H9 (cell line): ENCODE measurements around the gene VAV2. TPM values are rescaled to one million over a fixed set of nuclear protein-coding genes. Genes with fewer than 3 reads are reported as not detected.

Experiments
- DNase-seq: peaks from one replicate; pipeline ENCODE4 v3.0.0-alpha.2; 2017
- H2AFZ ChIP-seq: one replicate; pipeline ENCODE4 v1.6.1; 2013; ENCODE audit warnings: mild to moderate bottlenecking, low read length, control low read depth, moderate library complexity
- H2AK5ac ChIP-seq: 2 replicates; pipeline ENCODE4 v1.6.1; 2013; ENCODE audit warnings: low read length, control low read depth, mixed read lengths; ENCODE audit not compliant: insufficient read length
- H2BK120ac ChIP-seq: one replicate; pipeline ENCODE4 v1.6.1; 2013; ENCODE audit warnings: low read depth, mild to moderate bottlenecking, low read length, control low read depth, inconsistent platforms; ENCODE audit not compliant: poor library complexity, severe bottlenecking
- H2BK12ac ChIP-seq: 2 replicates; pipeline ENCODE4 v1.6.1; 2013; ENCODE audit warnings: low read length, control low read depth, mixed read lengths, low read depth; ENCODE audit not compliant: insufficient read length
- H2BK15ac ChIP-seq: 2 replicates; pipeline ENCODE4 v1.6.1; 2013; ENCODE audit warnings: low read depth, low read length, control low read depth
- H2BK20ac ChIP-seq: one replicate; pipeline ENCODE4 v1.6.1; 2013; ENCODE audit warnings: low read depth, mild to moderate bottlenecking, low read length, control low read depth, inconsistent platforms; ENCODE audit not compliant: poor library complexity, severe bottlenecking
- H2BK5ac ChIP-seq: 2 replicates; pipeline ENCODE4 v1.6.1; 2013; ENCODE audit warnings: low read length, control low read depth, mixed read lengths; ENCODE audit not compliant: insufficient read length
- H3K14ac ChIP-seq: 2 replicates; pipeline ENCODE4 v1.6.1; 2013; ENCODE audit warnings: low read length, control low read depth; ENCODE audit not compliant: insufficient read depth
- H3K18ac ChIP-seq: 2 replicates; pipeline ENCODE4 v1.6.1; 2013; ENCODE audit warnings: low read depth, mild to moderate bottlenecking, mixed read lengths, low read length, control low read depth; ENCODE audit not compliant: insufficient read length
- H3K23ac ChIP-seq: 2 replicates; pipeline ENCODE4 v1.6.1; 2013; ENCODE audit warnings: low read length, control low read depth, mixed read lengths, low read depth; ENCODE audit not compliant: insufficient read length
- H3K23me2 ChIP-seq: 2 replicates; pipeline ENCODE4 v1.6.1; 2013; ENCODE audit warnings: low read depth, mild to moderate bottlenecking, mixed read lengths, low read length, control low read depth; ENCODE audit not compliant: insufficient read length, poor library complexity, severe bottlenecking
- H3K27ac ChIP-seq: 2 replicates; pipeline ENCODE4 v1.5.1; 2013; ENCODE audit warnings: low read length, control low read depth, mixed read lengths, low read depth; ENCODE audit not compliant: insufficient read length
- H3K27me3 ChIP-seq: 2 replicates; pipeline ENCODE4 v1.6.1; 2013; ENCODE audit warnings: low read length, control low read depth, inconsistent platforms; ENCODE audit not compliant: insufficient read depth
- H3K4ac ChIP-seq: 2 replicates; pipeline ENCODE4 v1.6.1; 2013; ENCODE audit warnings: low read depth, mild to moderate bottlenecking, control low read depth, inconsistent platforms, low read length, moderate library complexity
- H3K4me1 ChIP-seq: 2 replicates; pipeline ENCODE4 v1.6.1; 2013; ENCODE audit warnings: low read length, control low read depth, inconsistent platforms; ENCODE audit not compliant: insufficient read depth
- H3K4me2 ChIP-seq: 2 replicates; pipeline ENCODE4 v1.6.1; 2013; ENCODE audit warnings: low read length, control low read depth, mixed read lengths; ENCODE audit not compliant: insufficient read length, insufficient read depth
- H3K56ac ChIP-seq: 2 replicates; pipeline ENCODE4 v1.6.1; 2013; ENCODE audit warnings: low read depth, mild to moderate bottlenecking, mixed read lengths, low read length, control low read depth; ENCODE audit not compliant: insufficient read length
- H3K79me1 ChIP-seq: 2 replicates; pipeline ENCODE4 v1.6.1; 2013; ENCODE audit warnings: low read depth, mild to moderate bottlenecking, moderate library complexity, low read length, control low read depth, inconsistent platforms; ENCODE audit not compliant: insufficient read depth, poor library complexity, severe bottlenecking
- H3K79me2 ChIP-seq: 2 replicates; pipeline ENCODE4 v1.6.1; 2013; ENCODE audit warnings: low read length, control low read depth, inconsistent platforms; ENCODE audit not compliant: insufficient read depth
- H3K9ac ChIP-seq: 2 replicates; pipeline ENCODE4 v1.6.1; 2013; ENCODE audit warnings: low read length, control low read depth, mixed read lengths; ENCODE audit not compliant: insufficient read length; ENCODE audit errors: extremely low read depth
- H3K9me3 ChIP-seq: one replicate; pipeline ENCODE4 v1.6.1; 2013; ENCODE audit warnings: low read depth, low read length, inconsistent platforms; ENCODE audit not compliant: control insufficient read depth
- H3T11ph ChIP-seq: one replicate; pipeline ENCODE4 v1.6.1; 2013; ENCODE audit warnings: mild to moderate bottlenecking, low read length, control low read depth, inconsistent platforms
- H4K20me1 ChIP-seq: one replicate; pipeline ENCODE4 v1.6.1; 2013; ENCODE audit not compliant: control insufficient read depth, insufficient read length, insufficient read depth
- H4K5ac ChIP-seq: 2 replicates; pipeline ENCODE4 v1.6.1; 2013; ENCODE audit warnings: low read depth, mild to moderate bottlenecking, mixed read lengths, low read length, control low read depth; ENCODE audit not compliant: insufficient read length
- H4K8ac ChIP-seq: replicated peaks from 2 replicates; pipeline ENCODE4 v1.6.1; 2013; ENCODE audit warnings: low read length, control low read depth, mixed read lengths, low read depth; ENCODE audit not compliant: insufficient read length
- H4K91ac ChIP-seq: 2 replicates; pipeline ENCODE4 v1.6.1; 2013; ENCODE audit warnings: low read depth, mild to moderate bottlenecking, moderate library complexity, mixed read lengths, low read length, control low read depth; ENCODE audit not compliant: insufficient read length
- H3K27ac Mint-ChIP-seq, 3 experiments: 2 replicates in 2 of 3; 3 replicates in 1 of 3; pipeline ENCODE4 v1.8.0; 2020 to 2021; ENCODE audit warnings: mixed read lengths in 3 of 3, mild to moderate bottlenecking in 1 of 3, moderate library complexity in 1 of 3
- H3K27me3 Mint-ChIP-seq: 2 replicates; pipeline ENCODE4 v1.8.0; 2021; ENCODE audit warnings: low read depth, mild to moderate bottlenecking, moderate library complexity, mixed read lengths
- H3K36me3 Mint-ChIP-seq, 3 experiments: 2 replicates in 2 of 3; 3 replicates in 1 of 3; pipeline ENCODE4 v1.8.0; 2020 to 2021; ENCODE audit warnings: low read depth in 3 of 3, mixed read lengths in 3 of 3; ENCODE audit not compliant: insufficient read depth in 1 of 3
- H3K4me1 Mint-ChIP-seq, 2 experiments: 2 replicates each; pipeline ENCODE4 v1.8.0; 2020; ENCODE audit warnings: mixed read lengths in 2 of 2
- H3K4me3 Mint-ChIP-seq, 2 experiments: 2 replicates in 1 of 2; 3 replicates in 1 of 2; pipeline ENCODE4 v1.8.0; 2020 to 2021; ENCODE audit warnings: mild to moderate bottlenecking in 2 of 2, mixed read lengths in 2 of 2, moderate library complexity in 1 of 2
- H3K9me3 Mint-ChIP-seq, 2 experiments: 2 replicates in 1 of 2; 3 replicates in 1 of 2; pipeline ENCODE4 v1.8.0; 2020; ENCODE audit warnings: mild to moderate bottlenecking in 2 of 2, mixed read lengths in 2 of 2, moderate library complexity in 1 of 2
- CTCF ChIP-seq: fragments of 200-600 bp; sonication (generic); conservative IDR thresholded peaks from 3 replicates; pipeline ENCODE4 v1.8.0; 2021; ENCODE audit warnings: antibody characterized with exemption, mild to moderate bottlenecking
- WGBS: extraction: QIAGEN DNeasy Blood & Tissue Kit; methylation state at CpG from one replicate; pipeline ENCODE4 v1.1.7; 2013; ENCODE audit warnings: missing lambda C conversion rate, low lambda C conversion rate, mixed read lengths; ENCODE audit not compliant: insufficient read length; ENCODE audit errors: extremely low coverage; 5-methylcytosine and 5-hydroxymethylcytosine counted together
- total RNA-seq: library from RNA; stranded (reverse); gene quantifications from 2 replicates; pipeline ENCODE4 v1.2.1, GENCODE V29; 2021

Gene VAV2
- total RNA-seq, 1 experiment from 2014 or later = 58.7 TPM

GRCh38 chr9:134037641-134038040 is 45.5 kb upstream of the VAV2 start:
- H3K27me3 Mint-ChIP-seq = no peaks in the 10 kb centered on the region; the same call in 1 of the 2 replicates
- H4K8ac ChIP-seq = no peak overlapping the region
- H3K18ac ChIP-seq = no peak overlapping the region
- H2BK120ac ChIP-seq = no peak overlapping the region
- no peak overlapping the region for H2AK5ac ChIP-seq
- H3K23ac ChIP-seq = no peak overlapping the region
- H3K9me3 Mint-ChIP-seq = no peaks in the 10 kb centered on the region
- H3K27ac Mint-ChIP-seq = no peak overlapping the region
- no peak overlapping the region for H3K4ac ChIP-seq
- no peak overlapping the region for H4K5ac ChIP-seq
- no peak overlapping the region for H2BK5ac ChIP-seq
- DNase-seq = no peak
- H2BK20ac ChIP-seq = no peak overlapping the region
- no peaks in the 10 kb centered on the region for H3K79me2 ChIP-seq
- no peak for TF ChIP-seq CTCF
- H3K56ac ChIP-seq = no peak overlapping the region
- no peak overlapping the region for H2BK15ac ChIP-seq
- H3K4me1 Mint-ChIP-seq = no peaks in the 10 kb centered on the region
- H2BK12ac ChIP-seq = no peak overlapping the region
- H4K20me1 ChIP-seq = no peaks in the 10 kb centered on the region
- H4K91ac ChIP-seq = no peak overlapping the region
- no peaks in the 10 kb centered on the region for H3K4me1 ChIP-seq
- no peak overlapping the region for H3K4me2 ChIP-seq
- no peak overlapping the region for H3K27ac ChIP-seq
- H2AFZ ChIP-seq = no peak overlapping the region
- H3K4me3 Mint-ChIP-seq = no peak overlapping the region
- H3K79me1 ChIP-seq = no peaks in the 10 kb centered on the region
- no peaks in the 10 kb centered on the region for H3K27me3 ChIP-seq
- WGBS = no CpG with 5 or more reads among the region's 2 CpGs
- no peaks in the 10 kb centered on the region for H3K9me3 ChIP-seq
- H3K23me2 ChIP-seq = no peaks in the 10 kb centered on the region
- peaks cover 43 to 91% (median 83%) of the 10 kb centered on the region in 3 experiments; a peak in 6 of 7 replicates for H3K36me3 Mint-ChIP-seq
- H3T11ph ChIP-seq = no peak overlapping the region
- H3K9ac ChIP-seq = no peak overlapping the region
- no peak overlapping the region for H3K14ac ChIP-seq
